Measurements from ENCODE around the gene SMC6.

DNA sequence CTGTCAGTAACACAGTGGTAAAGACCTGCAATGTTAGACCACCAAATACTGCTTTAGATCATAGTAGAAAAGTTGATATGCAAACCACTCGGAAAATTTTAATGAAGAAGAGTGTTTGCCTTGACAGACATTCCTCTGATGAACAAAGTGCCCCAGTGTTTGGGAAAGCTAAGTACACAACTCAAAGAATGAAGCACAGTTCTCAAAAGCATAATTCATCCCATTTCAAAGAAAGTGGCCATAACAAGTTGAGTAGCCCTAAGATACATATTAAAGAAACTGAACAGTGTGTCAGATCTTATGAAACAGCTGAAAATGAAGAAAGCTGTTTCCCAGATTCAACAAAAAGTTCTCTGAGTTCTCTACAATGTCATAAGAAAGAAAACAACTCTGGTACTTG is 27.9 kb upstream of the SMC6 start:
- TF ChIP-seq, protein P1, sequence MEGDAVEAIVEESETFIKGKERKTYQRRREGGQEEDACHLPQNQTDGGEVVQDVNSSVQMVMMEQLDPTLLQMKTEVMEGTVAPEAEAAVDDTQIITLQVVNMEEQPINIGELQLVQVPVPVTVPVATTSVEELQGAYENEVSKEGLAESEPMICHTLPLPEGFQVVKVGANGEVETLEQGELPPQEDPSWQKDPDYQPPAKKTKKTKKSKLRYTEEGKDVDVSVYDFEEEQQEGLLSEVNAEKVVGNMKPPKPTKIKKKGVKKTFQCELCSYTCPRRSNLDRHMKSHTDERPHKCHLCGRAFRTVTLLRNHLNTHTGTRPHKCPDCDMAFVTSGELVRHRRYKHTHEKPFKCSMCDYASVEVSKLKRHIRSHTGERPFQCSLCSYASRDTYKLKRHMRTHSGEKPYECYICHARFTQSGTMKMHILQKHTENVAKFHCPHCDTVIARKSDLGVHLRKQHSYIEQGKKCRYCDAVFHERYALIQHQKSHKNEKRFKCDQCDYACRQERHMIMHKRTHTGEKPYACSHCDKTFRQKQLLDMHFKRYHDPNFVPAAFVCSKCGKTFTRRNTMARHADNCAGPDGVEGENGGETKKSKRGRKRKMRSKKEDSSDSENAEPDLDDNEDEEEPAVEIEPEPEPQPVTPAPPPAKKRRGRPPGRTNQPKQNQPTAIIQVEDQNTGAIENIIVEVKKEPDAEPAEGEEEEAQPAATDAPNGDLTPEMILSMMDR (IDR thresholded peaks at IDR 0.05), result no peak
- no peak for TF ChIP-seq POLR2A (IDR thresholded peaks at IDR 0.05)
